H9 (cell line): ENCODE results near the gene RCSD1. TPM values are rescaled to one million over a fixed set of nuclear protein-coding genes. Genes with fewer than 3 reads are reported as not detected.

Experiments used
- DNase-seq: peaks from one replicate; pipeline ENCODE4 v3.0.0-alpha.2; 2017
- H2AFZ ChIP-seq: one replicate; pipeline ENCODE4 v1.6.1; 2013; ENCODE audit warnings: mild to moderate bottlenecking, low read length, control low read depth, moderate library complexity
- H2AK5ac ChIP-seq: 2 replicates; pipeline ENCODE4 v1.6.1; 2013; ENCODE audit warnings: low read length, control low read depth, mixed read lengths; ENCODE audit not compliant: insufficient read length
- H2BK120ac ChIP-seq: one replicate; pipeline ENCODE4 v1.6.1; 2013; ENCODE audit warnings: low read depth, mild to moderate bottlenecking, low read length, control low read depth, inconsistent platforms; ENCODE audit not compliant: poor library complexity, severe bottlenecking
- H2BK12ac ChIP-seq: 2 replicates; pipeline ENCODE4 v1.6.1; 2013; ENCODE audit warnings: low read length, control low read depth, mixed read lengths, low read depth; ENCODE audit not compliant: insufficient read length
- H2BK15ac ChIP-seq: 2 replicates; pipeline ENCODE4 v1.6.1; 2013; ENCODE audit warnings: low read depth, low read length, control low read depth
- H2BK20ac ChIP-seq: one replicate; pipeline ENCODE4 v1.6.1; 2013; ENCODE audit warnings: low read depth, mild to moderate bottlenecking, low read length, control low read depth, inconsistent platforms; ENCODE audit not compliant: poor library complexity, severe bottlenecking
- H2BK5ac ChIP-seq: 2 replicates; pipeline ENCODE4 v1.6.1; 2013; ENCODE audit warnings: low read length, control low read depth, mixed read lengths; ENCODE audit not compliant: insufficient read length
- H3K14ac ChIP-seq: 2 replicates; pipeline ENCODE4 v1.6.1; 2013; ENCODE audit warnings: low read length, control low read depth; ENCODE audit not compliant: insufficient read depth
- H3K18ac ChIP-seq: 2 replicates; pipeline ENCODE4 v1.6.1; 2013; ENCODE audit warnings: low read depth, mild to moderate bottlenecking, mixed read lengths, low read length, control low read depth; ENCODE audit not compliant: insufficient read length
- H3K23ac ChIP-seq: 2 replicates; pipeline ENCODE4 v1.6.1; 2013; ENCODE audit warnings: low read length, control low read depth, mixed read lengths, low read depth; ENCODE audit not compliant: insufficient read length
- H3K23me2 ChIP-seq: 2 replicates; pipeline ENCODE4 v1.6.1; 2013; ENCODE audit warnings: low read depth, mild to moderate bottlenecking, mixed read lengths, low read length, control low read depth; ENCODE audit not compliant: insufficient read length, poor library complexity, severe bottlenecking
- H3K27ac ChIP-seq: 2 replicates; pipeline ENCODE4 v1.5.1; 2013; ENCODE audit warnings: low read length, control low read depth, mixed read lengths, low read depth; ENCODE audit not compliant: insufficient read length
- H3K27me3 ChIP-seq: 2 replicates; pipeline ENCODE4 v1.6.1; 2013; ENCODE audit warnings: low read length, control low read depth, inconsistent platforms; ENCODE audit not compliant: insufficient read depth
- H3K4ac ChIP-seq: 2 replicates; pipeline ENCODE4 v1.6.1; 2013; ENCODE audit warnings: low read depth, mild to moderate bottlenecking, control low read depth, inconsistent platforms, low read length, moderate library complexity
- H3K4me1 ChIP-seq: 2 replicates; pipeline ENCODE4 v1.6.1; 2013; ENCODE audit warnings: low read length, control low read depth, inconsistent platforms; ENCODE audit not compliant: insufficient read depth
- H3K4me2 ChIP-seq: 2 replicates; pipeline ENCODE4 v1.6.1; 2013; ENCODE audit warnings: low read length, control low read depth, mixed read lengths; ENCODE audit not compliant: insufficient read length, insufficient read depth
- H3K56ac ChIP-seq: 2 replicates; pipeline ENCODE4 v1.6.1; 2013; ENCODE audit warnings: low read depth, mild to moderate bottlenecking, mixed read lengths, low read length, control low read depth; ENCODE audit not compliant: insufficient read length
- H3K79me1 ChIP-seq: 2 replicates; pipeline ENCODE4 v1.6.1; 2013; ENCODE audit warnings: low read depth, mild to moderate bottlenecking, moderate library complexity, low read length, control low read depth, inconsistent platforms; ENCODE audit not compliant: insufficient read depth, poor library complexity, severe bottlenecking
- H3K79me2 ChIP-seq: 2 replicates; pipeline ENCODE4 v1.6.1; 2013; ENCODE audit warnings: low read length, control low read depth, inconsistent platforms; ENCODE audit not compliant: insufficient read depth
- H3K9ac ChIP-seq: 2 replicates; pipeline ENCODE4 v1.6.1; 2013; ENCODE audit warnings: low read length, control low read depth, mixed read lengths; ENCODE audit not compliant: insufficient read length; ENCODE audit errors: extremely low read depth
- H3K9me3 ChIP-seq: one replicate; pipeline ENCODE4 v1.6.1; 2013; ENCODE audit warnings: low read depth, low read length, inconsistent platforms; ENCODE audit not compliant: control insufficient read depth
- H3T11ph ChIP-seq: one replicate; pipeline ENCODE4 v1.6.1; 2013; ENCODE audit warnings: mild to moderate bottlenecking, low read length, control low read depth, inconsistent platforms
- H4K20me1 ChIP-seq: one replicate; pipeline ENCODE4 v1.6.1; 2013; ENCODE audit not compliant: control insufficient read depth, insufficient read length, insufficient read depth
- H4K5ac ChIP-seq: 2 replicates; pipeline ENCODE4 v1.6.1; 2013; ENCODE audit warnings: low read depth, mild to moderate bottlenecking, mixed read lengths, low read length, control low read depth; ENCODE audit not compliant: insufficient read length
- H4K8ac ChIP-seq: replicated peaks from 2 replicates; pipeline ENCODE4 v1.6.1; 2013; ENCODE audit warnings: low read length, control low read depth, mixed read lengths, low read depth; ENCODE audit not compliant: insufficient read length
- H4K91ac ChIP-seq: 2 replicates; pipeline ENCODE4 v1.6.1; 2013; ENCODE audit warnings: low read depth, mild to moderate bottlenecking, moderate library complexity, mixed read lengths, low read length, control low read depth; ENCODE audit not compliant: insufficient read length
- H3K27ac Mint-ChIP-seq, 3 experiments: 2 replicates in 2 of 3; 3 replicates in 1 of 3; pipeline ENCODE4 v1.8.0; 2020 to 2021; ENCODE audit warnings: mixed read lengths in 3 of 3, mild to moderate bottlenecking in 1 of 3, moderate library complexity in 1 of 3
- H3K27me3 Mint-ChIP-seq: 2 replicates; pipeline ENCODE4 v1.8.0; 2021; ENCODE audit warnings: low read depth, mild to moderate bottlenecking, moderate library complexity, mixed read lengths
- H3K36me3 Mint-ChIP-seq, 3 experiments: 2 replicates in 2 of 3; 3 replicates in 1 of 3; pipeline ENCODE4 v1.8.0; 2020 to 2021; ENCODE audit warnings: low read depth in 3 of 3, mixed read lengths in 3 of 3; ENCODE audit not compliant: insufficient read depth in 1 of 3
- H3K4me1 Mint-ChIP-seq, 2 experiments: 2 replicates each; pipeline ENCODE4 v1.8.0; 2020; ENCODE audit warnings: mixed read lengths in 2 of 2
- H3K4me3 Mint-ChIP-seq, 2 experiments: 2 replicates in 1 of 2; 3 replicates in 1 of 2; pipeline ENCODE4 v1.8.0; 2020 to 2021; ENCODE audit warnings: mild to moderate bottlenecking in 2 of 2, mixed read lengths in 2 of 2, moderate library complexity in 1 of 2
- H3K9me3 Mint-ChIP-seq, 2 experiments: 2 replicates in 1 of 2; 3 replicates in 1 of 2; pipeline ENCODE4 v1.8.0; 2020; ENCODE audit warnings: mild to moderate bottlenecking in 2 of 2, mixed read lengths in 2 of 2, moderate library complexity in 1 of 2
- WGBS: extraction: QIAGEN DNeasy Blood & Tissue Kit; methylation state at CpG from one replicate; pipeline ENCODE4 v1.1.7; 2013; ENCODE audit warnings: missing lambda C conversion rate, low lambda C conversion rate, mixed read lengths; ENCODE audit not compliant: insufficient read length; ENCODE audit errors: extremely low coverage; 5-methylcytosine and 5-hydroxymethylcytosine counted together
- total RNA-seq: library from RNA; stranded (reverse); gene quantifications from 2 replicates; pipeline ENCODE4 v1.2.1, GENCODE V29; 2021
- TF ChIP-seq, protein P1 (sequence below): fragments of 200-600 bp; sonication (generic); conservative IDR thresholded peaks from 3 replicates; pipeline ENCODE4 v1.8.0; 2021; ENCODE audit warnings: antibody characterized with exemption, mild to moderate bottlenecking

Gene RCSD1
- total RNA-seq, 1 experiment from 2014 or later = 0.13 TPM

- H3K4me2 ChIP-seq = no peak overlapping the region
- WGBS = no CpG with 5 or more reads among the region's 2 CpGs
- H3K9me3 ChIP-seq = no peaks in the 10 kb centered on the region
- no peak overlapping the region for H2BK5ac ChIP-seq
- H3K9ac ChIP-seq = no peak overlapping the region
- H3K18ac ChIP-seq = no peak overlapping the region
- H2BK15ac ChIP-seq = no peak overlapping the region
- H3K79me1 ChIP-seq = no peaks in the 10 kb centered on the region
- no peak overlapping the region for H4K91ac ChIP-seq
- no peaks in the 10 kb centered on the region for H4K20me1 ChIP-seq
- no peak overlapping the region for H2BK12ac ChIP-seq
- no peaks in the 10 kb centered on the region for H3K23me2 ChIP-seq
- H3K36me3 Mint-ChIP-seq = no peaks in the 10 kb centered on the region
- no peak overlapping the region for H3T11ph ChIP-seq
- H2AK5ac ChIP-seq = no peak overlapping the region
- no peak overlapping the region for H3K4me3 Mint-ChIP-seq
- H3K27ac Mint-ChIP-seq = no peak overlapping the region
- H3K27me3 ChIP-seq = no peaks in the 10 kb centered on the region
- no peak for DNase-seq
- H3K56ac ChIP-seq = no peak overlapping the region
- TF ChIP-seq, protein P1, sequence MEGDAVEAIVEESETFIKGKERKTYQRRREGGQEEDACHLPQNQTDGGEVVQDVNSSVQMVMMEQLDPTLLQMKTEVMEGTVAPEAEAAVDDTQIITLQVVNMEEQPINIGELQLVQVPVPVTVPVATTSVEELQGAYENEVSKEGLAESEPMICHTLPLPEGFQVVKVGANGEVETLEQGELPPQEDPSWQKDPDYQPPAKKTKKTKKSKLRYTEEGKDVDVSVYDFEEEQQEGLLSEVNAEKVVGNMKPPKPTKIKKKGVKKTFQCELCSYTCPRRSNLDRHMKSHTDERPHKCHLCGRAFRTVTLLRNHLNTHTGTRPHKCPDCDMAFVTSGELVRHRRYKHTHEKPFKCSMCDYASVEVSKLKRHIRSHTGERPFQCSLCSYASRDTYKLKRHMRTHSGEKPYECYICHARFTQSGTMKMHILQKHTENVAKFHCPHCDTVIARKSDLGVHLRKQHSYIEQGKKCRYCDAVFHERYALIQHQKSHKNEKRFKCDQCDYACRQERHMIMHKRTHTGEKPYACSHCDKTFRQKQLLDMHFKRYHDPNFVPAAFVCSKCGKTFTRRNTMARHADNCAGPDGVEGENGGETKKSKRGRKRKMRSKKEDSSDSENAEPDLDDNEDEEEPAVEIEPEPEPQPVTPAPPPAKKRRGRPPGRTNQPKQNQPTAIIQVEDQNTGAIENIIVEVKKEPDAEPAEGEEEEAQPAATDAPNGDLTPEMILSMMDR = no peak
- peaks cover 10% of the 10 kb centered on the region; the same call in 1 of the 2 replicates for H3K27me3 Mint-ChIP-seq
- H3K14ac ChIP-seq = no peak overlapping the region
- no peaks in the 10 kb centered on the region for H3K9me3 Mint-ChIP-seq
- H2BK120ac ChIP-seq = no peak overlapping the region
- no peak overlapping the region for H3K23ac ChIP-seq
- H3K79me2 ChIP-seq = no peaks in the 10 kb centered on the region
- no peak overlapping the region for H4K8ac ChIP-seq
- H3K4ac ChIP-seq = no peak overlapping the region
- H4K5ac ChIP-seq = no peak overlapping the region
- peaks cover 19% of the 10 kb centered on the region in 2 experiments for H3K4me1 Mint-ChIP-seq
- H2BK20ac ChIP-seq = no peak overlapping the region
- no peaks in the 10 kb centered on the region for H3K4me1 ChIP-seq
- no peak overlapping the region for H2AFZ ChIP-seq
- no peak overlapping the region for H3K27ac ChIP-seq
Observed at GRCh38 chr1:167667536-167667935, 37.5 kb downstream of the RCSD1 start.
